Measurements from ENCODE around the gene PRM3. TPM values are rescaled to one million over a fixed set of nuclear protein-coding genes. Genes with fewer than 3 reads are reported as not detected.
A peak's percentile ranks its signal among the peaks of the same experiment; 100 is the strongest.

PRM3 gene
- total and polyA plus RNA-seq, 2 donors (not counting 1 experiment from before 2014, with no cell fraction given): not detected

GRCh38 chr16:11254913-11255736 lies 18.3 kb downstream of the PRM3 start:
- Histone ChIP-seq H2AFZ (ENCODE audit: low read length) (no peak overlapping the region), H3K27me3 (ENCODE audit: control insufficient read depth, insufficient read depth, low read length) (no peaks in the 10 kb centered on the region), H3K9ac (ENCODE audit: insufficient read depth, low read length) (peak overlapping the region; percentile 79), H3K4me3 (replicated peaks in 1 of 4; ENCODE audit: control extremely low read depth in 1 of 4, insufficient read depth in 1 of 4, low read depth in 3 of 4, low read length in 4 of 4) (peak overlapping the region; percentile 44 to 97 (median 71)), H3K4me2 (ENCODE audit: extremely low read depth, insufficient read depth, low read length) (peak overlapping the region; percentile 92), H3K36me3 (ENCODE audit: control insufficient read depth, insufficient read depth, low read length) (peaks cover 21% of the 10 kb centered on the region), H3K4me1 (ENCODE audit: control insufficient read depth, extremely low read depth, insufficient read depth, low read length) (peaks cover 24% of the 10 kb centered on the region), H3K9me3 (ENCODE audit: control insufficient read depth, insufficient read depth, low read depth, low read length) (no peaks in the 10 kb centered on the region), H3K27ac (ENCODE audit: insufficient read depth, low read length) (peak overlapping the region; percentile 79), H3K79me2 (ENCODE audit: control insufficient read depth, insufficient read depth, low read length) (peaks cover 32% of the 10 kb centered on the region), H4K20me1 (ENCODE audit: control insufficient read depth, extremely low read depth, insufficient read depth, low read length) (no peaks in the 10 kb centered on the region)
- no peak for TF ChIP-seq EZH2 (IDR thresholded peaks at IDR 0.05; ENCODE audit: low read length, missing control alignments)
- no peak for TF ChIP-seq CTCF (conservative IDR thresholded peaks at IDR 0.05 in 1 of 2, IDR thresholded peaks at IDR 0.05 in 1 of 2; ENCODE audit: low read depth in 1 of 2, low read length in 2 of 2)
- DNase-seq (ENCODE audit: low read depth in 2 of 2): peak; percentile 40 to 69

GRCh38 chr16:11253995-11254912 lies 19.2 kb downstream of the PRM3 start:
- H2AFZ ChIP-seq (ENCODE audit: low read length): no peak overlapping the region
- H4K20me1 ChIP-seq (ENCODE audit: control insufficient read depth, extremely low read depth, insufficient read depth, low read length): no peaks in the 10 kb centered on the region
- H3K4me2 ChIP-seq (ENCODE audit: extremely low read depth, insufficient read depth, low read length): peak overlapping the region; percentile 92
- H3K79me2 ChIP-seq (ENCODE audit: control insufficient read depth, insufficient read depth, low read length): peaks cover 32% of the 10 kb centered on the region
- peaks cover 24% of the 10 kb centered on the region for H3K4me1 ChIP-seq (ENCODE audit: control insufficient read depth, extremely low read depth, insufficient read depth, low read length)
- H3K27me3 ChIP-seq (ENCODE audit: control insufficient read depth, insufficient read depth, low read length): no peaks in the 10 kb centered on the region
- peak overlapping the region; percentile 79 for H3K27ac ChIP-seq (ENCODE audit: insufficient read depth, low read length)
- H3K4me3 ChIP-seq (replicated peaks in 1 of 4; ENCODE audit: control extremely low read depth in 1 of 4, insufficient read depth in 1 of 4, low read depth in 3 of 4, low read length in 4 of 4): peak overlapping the region; percentile 44 to 97 (median 71)
- H3K36me3 ChIP-seq (ENCODE audit: control insufficient read depth, insufficient read depth, low read length): peaks cover 21% of the 10 kb centered on the region
- TF ChIP-seq EZH2 (IDR thresholded peaks at IDR 0.05; ENCODE audit: low read length, missing control alignments) (no peak), CTCF (conservative IDR thresholded peaks at IDR 0.05 in 1 of 2, IDR thresholded peaks at IDR 0.05 in 1 of 2; ENCODE audit: low read depth in 1 of 2, low read length in 2 of 2) (no peak)
- peak in 1 of 2 donors; percentile 20 for DNase-seq (ENCODE audit: low read depth in 2 of 2)
- H3K9me3 ChIP-seq (ENCODE audit: control insufficient read depth, insufficient read depth, low read depth, low read length): no peaks in the 10 kb centered on the region
- H3K9ac ChIP-seq (ENCODE audit: insufficient read depth, low read length): peak overlapping the region; percentile 79
